Measurements from ENCODE around the gene TEX261. TPM values are rescaled to one million over a fixed set of nuclear protein-coding genes. Genes with fewer than 3 reads are reported as not detected.
"Not testable (repeated sequence)": the region's sequence is repeated elsewhere in the genome, so short reads cannot be mapped to it uniquely, and the experiment has no call there.

Gene TEX261
- total RNA-seq, 4 donors from 2014 or later, result 24.6 to 41.0 (median 34.9) TPM

- no peak for TF ChIP-seq CTCF (IDR thresholded peaks at IDR 0.05)
- TF ChIP-seq POLR2A (IDR thresholded peaks at IDR 0.05), result no peak
- TF ChIP-seq POLR2AphosphoS5 (IDR thresholded peaks at IDR 0.05), result no peak
- no peak for TF ChIP-seq EP300 (IDR thresholded peaks at IDR 0.05)
- Histone ChIP-seq H3K4me3 (no peak overlapping the region), H3K4me1 (no peaks in the 10 kb centered on the region), H3K36me3 (no peaks in the 10 kb centered on the region), H3K27me3 (no peaks in the 10 kb centered on the region), H3K9me3 (no peaks in the 10 kb centered on the region), H3K27ac (no peak overlapping the region)
- no peak for ATAC-seq
- WGBS, 2 donors (ENCODE audit: low coverage in 1 of 2), result 87 to 89% methylated on average over 8 of the region's 8 CpGs
Observed at GRCh38 chr2:71018625-71019024, 24.0 kb upstream of the TEX261 start.

DNA sequence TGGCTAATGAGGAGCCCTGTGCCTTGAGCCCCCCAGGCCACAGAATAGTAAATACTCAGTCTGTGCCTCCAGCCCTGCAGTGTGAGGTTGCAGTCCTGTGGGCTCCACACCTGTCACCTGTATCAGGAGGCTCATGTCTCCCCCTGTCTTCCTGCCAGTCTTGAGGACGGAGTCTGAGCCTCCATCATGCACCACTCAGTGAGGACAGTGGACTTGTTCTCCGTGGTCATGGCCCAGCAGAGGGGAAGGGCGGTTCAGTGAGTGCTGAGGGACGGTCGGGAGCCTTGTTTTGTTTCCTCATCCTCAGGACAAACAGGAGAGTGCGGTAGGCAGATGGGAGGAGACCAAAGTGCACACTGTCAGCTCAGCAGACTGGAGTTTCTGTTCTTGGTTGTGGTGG is 17.1 kb upstream of the TEX261 start:
- not testable (repeated sequence) for H3K27ac ChIP-seq, ATAC-seq, H3K9me3 ChIP-seq, H3K4me3 ChIP-seq, H3K36me3 ChIP-seq, H3K4me1 ChIP-seq
- WGBS, 2 donors (ENCODE audit: low coverage in 1 of 2), result 33% methylated on average over 6 of the region's 6 CpGs; no CpG with 5 or more reads in 1 of the 2 donors
- peaks cover 50% of the 10 kb centered on the region for H3K27me3 ChIP-seq

DNA sequence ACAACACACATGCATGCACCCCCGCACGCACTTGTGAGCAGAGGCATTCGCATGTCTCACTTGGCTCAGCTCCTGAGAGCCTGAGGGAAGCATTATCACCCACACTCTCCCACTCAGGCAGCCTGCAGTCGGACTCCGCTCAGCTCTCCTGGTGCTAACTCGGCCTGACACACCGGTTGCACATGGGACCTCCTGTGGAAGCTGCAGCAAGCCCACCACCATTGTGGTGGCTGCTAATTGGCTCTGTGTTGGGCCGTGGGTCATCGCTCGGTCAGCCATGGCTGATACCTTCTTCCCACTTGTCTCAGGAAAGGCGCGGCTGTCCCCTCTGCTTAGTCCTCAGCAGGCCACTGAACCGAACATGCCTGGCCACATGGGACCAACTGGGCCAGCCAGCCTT is 13.7 kb upstream of the TEX261 start:
- Histone ChIP-seq H3K4me1 (no peaks in the 10 kb centered on the region), H3K27ac (no peak overlapping the region), H3K9me3 (no peaks in the 10 kb centered on the region), H3K4me3 (no peak overlapping the region), H3K36me3 (no peaks in the 10 kb centered on the region), H3K27me3 (peaks cover 58% of the 10 kb centered on the region)
- WGBS, 2 donors (ENCODE audit: low coverage in 1 of 2), result 87% methylated on average over 3 of the region's 13 CpGs; no CpG with 5 or more reads in 1 of the 2 donors
- no peak for ATAC-seq
- no peak for TF ChIP-seq EP300 (IDR thresholded peaks at IDR 0.05)
- no peak for TF ChIP-seq POLR2AphosphoS5 (IDR thresholded peaks at IDR 0.05)
- TF ChIP-seq CTCF (IDR thresholded peaks at IDR 0.05), result no peak
- no peak for TF ChIP-seq POLR2A (IDR thresholded peaks at IDR 0.05)

DNA sequence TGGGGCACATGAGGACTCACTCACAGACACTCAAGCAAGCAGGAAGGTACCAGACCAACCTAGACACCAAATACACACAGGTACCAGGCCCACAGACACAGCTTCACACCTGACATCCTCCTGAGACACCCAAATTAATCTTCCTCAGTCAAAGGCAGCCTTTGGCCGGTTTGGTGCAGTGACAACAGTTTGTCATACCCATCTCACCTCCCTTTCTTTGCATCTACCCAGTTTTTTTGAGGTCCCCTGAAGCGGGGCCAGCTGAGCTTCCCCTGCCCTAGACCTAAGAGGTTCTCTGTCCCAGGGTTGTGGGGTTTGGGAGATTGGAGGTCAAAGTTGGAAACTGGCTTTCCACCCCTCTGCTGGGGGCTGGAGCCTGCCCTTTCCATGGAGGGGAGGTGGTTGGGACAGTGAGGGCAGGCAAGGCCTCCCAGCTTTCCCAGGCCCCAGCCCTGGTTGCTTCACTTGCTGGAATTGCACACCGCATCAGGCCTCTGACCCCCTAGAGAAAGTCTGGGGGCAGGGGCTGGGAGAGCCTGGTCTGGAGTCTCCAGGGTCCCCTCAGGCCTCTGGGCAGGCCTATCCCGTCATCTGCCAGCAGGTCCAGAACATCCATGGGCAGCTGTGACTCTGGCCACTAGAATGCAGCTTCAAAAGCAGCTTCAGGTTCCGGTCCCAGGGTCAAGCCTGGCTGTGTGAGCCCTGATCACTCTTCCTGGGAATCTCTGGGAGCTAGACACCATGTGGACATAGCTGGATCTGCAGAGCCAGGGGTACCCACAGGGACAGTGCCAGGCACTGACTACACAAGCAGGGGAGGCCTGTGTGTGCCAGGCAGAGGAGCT is 12.5 kb upstream of the TEX261 start:
- peaks cover 47% of the 10 kb centered on the region for H3K27me3 ChIP-seq
- TF ChIP-seq POLR2A (IDR thresholded peaks at IDR 0.05) (no peak), EP300 (IDR thresholded peaks at IDR 0.05) (no peak), CTCF (IDR thresholded peaks at IDR 0.05) (no peak), POLR2AphosphoS5 (IDR thresholded peaks at IDR 0.05) (no peak)
- no peaks in the 10 kb centered on the region for H3K36me3 ChIP-seq
- H3K9me3 ChIP-seq, result no peaks in the 10 kb centered on the region
- H3K4me3 ChIP-seq, result no peak overlapping the region
- no peak for ATAC-seq
- 72% methylated on average over 2 of the region's 5 CpGs; no CpG with 5 or more reads in 1 of the 2 donors for WGBS, 2 donors (ENCODE audit: low coverage in 1 of 2)
- H3K27ac ChIP-seq, result no peak overlapping the region
- H3K4me1 ChIP-seq, result no peaks in the 10 kb centered on the region

DNA sequence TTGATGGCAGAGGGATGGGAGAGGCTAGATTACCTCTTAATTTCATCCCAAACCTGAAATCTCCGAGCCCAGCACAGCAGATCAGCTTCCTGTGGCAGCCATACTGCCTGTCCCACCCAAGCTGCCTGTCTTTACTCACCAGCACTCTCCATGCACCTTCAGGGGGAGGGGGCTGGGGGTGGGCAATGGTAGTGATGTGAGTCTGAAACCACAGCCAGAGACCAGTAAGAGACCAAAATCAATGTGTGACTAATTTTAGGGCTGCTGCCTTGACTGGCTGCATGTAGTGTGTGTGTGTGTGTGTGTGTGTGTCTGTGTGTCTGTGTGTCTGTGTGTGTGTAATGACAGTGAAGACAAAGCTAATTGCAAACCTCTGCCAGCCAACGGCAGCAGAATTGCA is 11.7 kb upstream of the TEX261 start:
- H3K4me1 ChIP-seq, result peaks cover 0 to 1% (median 1%) of the 10 kb centered on the region in 3 donors
- H3K27ac ChIP-seq, result no peak overlapping the region
- WGBS, 2 donors (ENCODE audit: low coverage in 1 of 2), result 80 to 86% methylated on average over 1 of the region's 2 CpGs
- TF ChIP-seq EP300 (IDR thresholded peaks at IDR 0.05), result no peak
- no peak for TF ChIP-seq CTCF (IDR thresholded peaks at IDR 0.05)
- H3K27me3 ChIP-seq, result peaks cover 46% of the 10 kb centered on the region
- no peaks in the 10 kb centered on the region for H3K36me3 ChIP-seq
- no peaks in the 10 kb centered on the region for H3K9me3 ChIP-seq
- no peak overlapping the region for H3K4me3 ChIP-seq
- no peak for ATAC-seq

Data from gastroesophageal sphincter (tissue), 4 donors.